PFSK-1 (cell line): ENCODE data around the gene MUC22.

ENCODE experiments used
- REST ChIP-seq, 2 experiments: IDR thresholded peaks; 2 replicates each; pipeline versions ENCODE4 v1.6.1 to v1.8.0; 2011 to 2012; ENCODE audit warnings: low read depth in 2 of 2, low read length in 2 of 2, control low read depth in 1 of 2, inconsistent platforms in 1 of 2, mild to moderate bottlenecking in 1 of 2, moderate library complexity in 1 of 2; ENCODE audit not compliant: insufficient read depth in 1 of 2
- SIN3A ChIP-seq: IDR thresholded peaks from 2 replicates; pipeline ENCODE4 v1.6.1; 2012; ENCODE audit warnings: mild to moderate bottlenecking, low read length, moderate library complexity, borderline replicate concordance; ENCODE audit not compliant: insufficient read depth
- TAF1 ChIP-seq: IDR thresholded peaks from 2 replicates; pipeline ENCODE4 v1.6.1; 2012; ENCODE audit warnings: low read length, control low read depth, borderline replicate concordance; ENCODE audit not compliant: insufficient read depth

- no peak for TF ChIP-seq TAF1
- no peak for TF ChIP-seq SIN3A
- no peak for TF ChIP-seq REST (IDR thresholded peaks at IDR 0.05; ENCODE audit: insufficient read depth in 1 of 2, low read depth in 2 of 2, low read length in 2 of 2)
Observed at GRCh38 chr6:31041372-31041974, 31.2 kb downstream of the MUC22 start.
